ENCODE data around the gene KIF4A. TPM values are rescaled to one million over a fixed set of nuclear protein-coding genes. Genes with fewer than 3 reads are reported as not detected.

KIF4A gene
- total and polyA plus RNA-seq, 2 of the 4 experiments (the other 2 are of a cell fraction), result 10.0 to 19.0 TPM

- DNase-seq (no peak), ATAC-seq (ENCODE audit: low read depth) (no peak)
- H3K36me3 ChIP-seq (ENCODE audit: control insufficient read depth, insufficient read depth, low read length), result no peaks in the 10 kb centered on the region
- no peaks in the 10 kb centered on the region for H3K9me1 ChIP-seq (ENCODE audit: insufficient read depth, low read length)
- intact Hi-C loops (cut with micrococcal nuclease), result no loop called here
- no peaks in the 10 kb centered on the region for H3K79me1 ChIP-seq (ENCODE audit: low read depth in 1 of 2, low read length in 2 of 2)
- H4K5ac ChIP-seq (ENCODE audit: low read depth, low read length), result no peak overlapping the region
- H3K4me3 ChIP-seq (ENCODE audit: insufficient read depth, low read depth, low read length), result no peak overlapping the region
- no peak overlapping the region for H3K4me2 ChIP-seq (ENCODE audit: low read depth, low read length)
- H2AK9ac ChIP-seq (replicated peaks; ENCODE audit: low read depth, low read length, poor library complexity), result no peak overlapping the region
- no peaks in the 10 kb centered on the region for H4K20me1 ChIP-seq (ENCODE audit: insufficient read depth, low read length)
- H3K4me1 ChIP-seq (ENCODE audit: control insufficient read depth, insufficient read depth, low read length), result no peaks in the 10 kb centered on the region
- H2AK5ac ChIP-seq (ENCODE audit: low read depth, low read length), result no peak overlapping the region
- CTCF ChIA-PET, result no interaction called here
- no peak overlapping the region for H2BK15ac ChIP-seq (ENCODE audit: low read depth, low read length)
- TF ChIP-seq CTCF (conservative IDR thresholded peaks at IDR 0.05; ENCODE audit: low read depth, low read length) (no peak), RAD21 (IDR thresholded peaks at IDR 0.05; ENCODE audit: low read length) (no peak), RFX5 (IDR thresholded peaks at IDR 0.05; ENCODE audit: low read depth, low read length) (no peak), NFE2L2 (IDR thresholded peaks at IDR 0.05; ENCODE audit: low read depth, low read length) (no peak), MAFK (IDR thresholded peaks at IDR 0.05; ENCODE audit: low read depth, low read length) (no peak), MAZ (IDR thresholded peaks at IDR 0.05; ENCODE audit: borderline replicate concordance, low read depth, low read length) (no peak), SMC3 (IDR thresholded peaks at IDR 0.05; ENCODE audit: low read depth, low read length) (no peak), MXI1 (IDR thresholded peaks at IDR 0.05; ENCODE audit: borderline replicate concordance, low read depth, low read length) (no peak), CHD1 (IDR thresholded peaks at IDR 0.05; ENCODE audit: low read depth, low read length) (no peak), FOS (IDR thresholded peaks at IDR 0.05; ENCODE audit: low read depth, low read length) (no peak), RCOR1 (IDR thresholded peaks at IDR 0.05; ENCODE audit: insufficient replicate concordance, low read length) (no peak), CEBPB (IDR thresholded peaks at IDR 0.05; ENCODE audit: low read depth, low read length) (no peak), BHLHE40 (IDR thresholded peaks at IDR 0.05; ENCODE audit: low read depth, low read length) (no peak), POLR2A (IDR thresholded peaks at IDR 0.05; ENCODE audit: low read depth, low read length) (no peak)
- TF ChIP-seq, protein P1, sequence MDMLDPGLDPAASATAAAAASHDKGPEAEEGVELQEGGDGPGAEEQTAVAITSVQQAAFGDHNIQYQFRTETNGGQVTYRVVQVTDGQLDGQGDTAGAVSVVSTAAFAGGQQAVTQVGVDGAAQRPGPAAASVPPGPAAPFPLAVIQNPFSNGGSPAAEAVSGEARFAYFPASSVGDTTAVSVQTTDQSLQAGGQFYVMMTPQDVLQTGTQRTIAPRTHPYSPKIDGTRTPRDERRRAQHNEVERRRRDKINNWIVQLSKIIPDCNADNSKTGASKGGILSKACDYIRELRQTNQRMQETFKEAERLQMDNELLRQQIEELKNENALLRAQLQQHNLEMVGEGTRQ (IDR thresholded peaks at IDR 0.05; ENCODE audit: low read depth, low read length), result no peak
- TF ChIP-seq, protein P2, sequence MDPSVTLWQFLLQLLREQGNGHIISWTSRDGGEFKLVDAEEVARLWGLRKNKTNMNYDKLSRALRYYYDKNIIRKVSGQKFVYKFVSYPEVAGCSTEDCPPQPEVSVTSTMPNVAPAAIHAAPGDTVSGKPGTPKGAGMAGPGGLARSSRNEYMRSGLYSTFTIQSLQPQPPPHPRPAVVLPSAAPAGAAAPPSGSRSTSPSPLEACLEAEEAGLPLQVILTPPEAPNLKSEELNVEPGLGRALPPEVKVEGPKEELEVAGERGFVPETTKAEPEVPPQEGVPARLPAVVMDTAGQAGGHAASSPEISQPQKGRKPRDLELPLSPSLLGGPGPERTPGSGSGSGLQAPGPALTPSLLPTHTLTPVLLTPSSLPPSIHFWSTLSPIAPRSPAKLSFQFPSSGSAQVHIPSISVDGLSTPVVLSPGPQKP (IDR thresholded peaks at IDR 0.05; ENCODE audit: borderline replicate concordance, low read depth, low read length), result no peak
- H3K9ac ChIP-seq (ENCODE audit: low read depth, low read length), result no peak overlapping the region
- H4K8ac ChIP-seq (ENCODE audit: low read depth in 2 of 2, low read length in 2 of 2), result no peak overlapping the region
- dilution Hi-C loops (cut with HindIII; ENCODE audit: low sequenced_read_pairs, unreplicated experiment), result no loop called here
- no peak overlapping the region for H3K56ac ChIP-seq (ENCODE audit: extremely low read depth, insufficient read depth, low read length)
- H2BK20ac ChIP-seq (ENCODE audit: low read depth, low read length), result no peak overlapping the region
- in situ Hi-C loops (cut with MboI; ENCODE audit: low sequenced_read_pairs), result no loop called here
- no peak overlapping the region for H3K27ac ChIP-seq (ENCODE audit: insufficient read depth, low read length)
- H3K27me3 ChIP-seq (ENCODE audit: control insufficient read depth, insufficient read depth, low read length), result peaks cover 4% of the 10 kb centered on the region
- no peak overlapping the region for H3K4ac ChIP-seq (ENCODE audit: low read depth, low read length)
- H3K14ac ChIP-seq (replicated peaks; ENCODE audit: low read depth, low read length), result no peak overlapping the region
- no peak overlapping the region for H2BK5ac ChIP-seq (ENCODE audit: low read depth, low read length, poor library complexity, severe bottlenecking)
- BruUV-seq (replicated peaks), result no TSS peak
- WGBS, 2 experiments (ENCODE audit: extremely low coverage in 2 of 2, insufficient read length in 1 of 2), result no CpG with 5 or more reads among the region's 2 CpGs
- no peak overlapping the region for H3K23ac ChIP-seq (ENCODE audit: low read depth, low read length)
- no peak overlapping the region for H4K91ac ChIP-seq (ENCODE audit: insufficient read depth, low read depth, low read length)
- no peak overlapping the region for H2BK120ac ChIP-seq (ENCODE audit: low read depth, low read length)
- no peaks in the 10 kb centered on the region for H3K9me3 ChIP-seq (ENCODE audit: control insufficient read depth, insufficient read depth, low read length)
- no peak overlapping the region for H2AFZ ChIP-seq (replicated peaks; ENCODE audit: low read length, poor library complexity)
- POLR2A ChIA-PET (ENCODE audit: unreplicated experiment), result no interaction called here
- H3K18ac ChIP-seq (ENCODE audit: low read depth, low read length), result no peak overlapping the region
These were observed 42.7 kb upstream of the KIF4A start for GRCh38 chrX:70247252-70247651.
